HG03108 (cell line): Measurements from ENCODE around the gene ZNF354C.

ENCODE experiments used
- ATAC-seq: cut with Tn5 transposase; IDR thresholded peaks from one replicate; pipeline ENCODE4 v1.9.1; 2021; ENCODE audit warnings: moderate library complexity; ENCODE audit not compliant: unreplicated experiment

The ZNF354C gene

DNA sequence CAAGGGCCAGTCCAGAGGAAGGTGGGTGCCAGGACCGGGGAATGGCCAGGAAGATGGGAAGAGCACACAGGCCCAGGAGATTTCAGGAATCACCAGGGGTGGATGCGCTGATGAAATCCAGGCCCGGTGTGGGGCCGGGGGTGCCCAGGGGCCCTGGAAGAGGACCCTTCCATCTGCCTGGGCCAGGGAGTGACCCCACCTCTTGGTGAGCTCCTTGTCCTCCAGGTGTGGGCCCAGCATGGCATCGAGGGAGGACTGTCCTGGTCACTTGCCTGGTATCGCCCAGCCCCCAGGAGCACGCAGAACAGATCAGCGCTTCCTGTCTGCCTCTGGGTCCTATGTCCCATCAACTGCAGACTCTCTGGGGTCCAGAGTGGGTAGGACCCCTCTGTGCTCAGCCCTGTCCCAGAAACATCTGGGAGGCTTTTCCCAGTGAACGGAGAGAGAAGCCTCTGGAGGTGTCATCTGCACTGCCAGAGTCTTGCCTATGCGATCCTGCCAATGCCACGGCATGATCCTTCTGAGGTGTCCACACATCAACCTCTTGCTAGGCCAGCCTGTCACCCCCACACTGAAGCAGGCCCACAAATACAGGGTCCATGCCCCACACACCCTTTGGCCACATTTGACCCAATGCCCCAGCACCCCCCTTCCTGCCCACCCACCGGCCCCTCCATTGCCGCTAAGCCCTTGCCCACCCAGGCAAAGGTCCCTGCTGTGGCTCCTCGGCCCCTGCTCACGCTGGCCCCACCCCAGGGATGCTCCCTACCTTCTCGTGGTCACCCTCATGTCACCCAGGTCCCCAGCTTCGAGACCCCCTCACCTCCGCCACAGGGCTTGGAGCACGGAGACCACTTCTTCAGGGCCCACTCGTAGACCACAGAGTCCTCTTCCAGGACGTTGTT, 67.2 kb downstream of the ZNF354C start:
- ATAC-seq, result no peak

DNA sequence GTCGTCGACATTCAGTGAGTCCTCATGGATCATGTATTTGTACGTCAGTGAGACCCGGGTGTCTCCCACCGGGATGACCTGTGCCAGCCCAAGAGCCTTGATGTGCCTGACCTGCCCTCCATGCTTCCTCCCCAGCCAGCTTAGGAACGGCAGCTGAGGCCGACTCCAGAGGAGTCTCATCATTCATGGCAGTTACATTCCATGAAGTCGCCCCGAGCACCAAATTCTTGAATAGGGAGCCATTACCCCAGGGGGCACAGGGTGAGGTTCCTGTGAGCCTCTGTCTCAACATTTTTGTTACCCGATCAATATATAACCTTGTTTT, 67.8 kb downstream of the ZNF354C start:
- no peak for ATAC-seq

DNA sequence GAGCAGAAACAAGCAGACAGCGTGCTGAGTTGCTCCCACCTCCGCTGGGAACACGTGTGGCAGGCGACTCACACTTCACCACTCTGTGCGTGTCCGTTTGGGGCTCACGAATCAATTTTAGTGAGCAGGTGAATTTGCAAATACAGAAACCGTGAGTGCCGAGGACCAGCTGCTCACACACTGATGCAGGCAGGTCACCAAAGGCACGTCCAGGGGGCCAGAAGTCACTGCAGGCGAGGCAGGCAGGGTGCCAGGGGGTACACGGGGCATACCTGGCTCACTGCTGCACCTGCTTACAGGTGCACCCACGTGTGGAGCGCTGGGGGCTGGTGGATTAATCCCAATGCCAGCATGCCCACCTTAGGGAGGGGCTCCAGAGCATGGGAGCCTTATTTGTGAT, 68.8 kb downstream of the ZNF354C start:
- ATAC-seq, result no peak

DNA sequence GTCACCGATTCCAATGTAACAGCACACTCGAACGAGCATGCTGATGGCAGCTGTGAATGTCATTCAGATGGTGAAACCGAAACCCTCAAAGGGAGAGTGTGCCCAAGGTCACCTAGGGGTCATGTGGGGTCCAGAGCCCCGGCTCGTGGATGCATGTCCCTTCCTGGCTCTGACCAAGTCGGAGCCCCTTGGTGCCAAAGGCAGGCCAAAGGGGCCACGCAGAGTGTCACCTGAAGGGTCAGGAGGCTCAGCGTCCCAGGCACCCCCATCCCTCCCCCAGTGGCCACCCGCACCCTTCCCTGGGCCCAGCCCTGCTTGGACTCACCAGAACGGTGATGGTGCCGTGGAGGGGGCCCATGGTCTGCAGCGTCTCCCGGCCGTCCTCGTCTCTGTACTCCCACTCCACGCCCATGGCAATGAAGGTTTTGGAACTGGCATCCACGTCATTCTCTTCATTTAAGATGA, 69.5 kb downstream of the ZNF354C start:
- no peak for ATAC-seq

DNA sequence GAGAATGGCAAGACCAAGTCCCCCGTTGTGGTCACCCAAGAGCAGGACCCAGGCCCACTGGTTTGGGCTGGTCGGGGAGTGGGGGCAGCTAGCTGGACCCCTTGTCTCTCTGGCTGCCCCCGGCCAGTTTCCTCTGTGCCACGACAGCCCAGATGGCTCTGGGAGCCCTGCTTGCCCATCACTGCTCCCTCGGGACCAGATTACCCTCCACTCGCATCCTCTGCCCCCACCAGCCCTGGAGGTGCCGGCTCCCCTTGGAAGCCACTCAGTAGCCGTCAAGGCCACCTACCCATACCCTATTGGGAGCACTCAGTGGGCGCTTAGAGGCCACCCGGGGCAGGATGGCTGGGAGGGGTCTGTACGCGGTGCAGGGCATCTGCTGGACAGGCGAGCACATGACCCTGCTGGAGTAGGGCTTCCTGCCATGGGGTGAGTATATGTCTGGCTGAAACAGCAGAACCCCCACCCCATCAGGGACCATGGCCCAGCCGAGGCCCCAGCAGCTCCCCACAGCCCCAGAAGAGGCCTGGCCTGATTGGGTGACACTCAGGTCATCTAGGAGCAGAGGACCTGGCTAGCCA, 70.0 kb downstream of the ZNF354C start:
- no peak for ATAC-seq

DNA sequence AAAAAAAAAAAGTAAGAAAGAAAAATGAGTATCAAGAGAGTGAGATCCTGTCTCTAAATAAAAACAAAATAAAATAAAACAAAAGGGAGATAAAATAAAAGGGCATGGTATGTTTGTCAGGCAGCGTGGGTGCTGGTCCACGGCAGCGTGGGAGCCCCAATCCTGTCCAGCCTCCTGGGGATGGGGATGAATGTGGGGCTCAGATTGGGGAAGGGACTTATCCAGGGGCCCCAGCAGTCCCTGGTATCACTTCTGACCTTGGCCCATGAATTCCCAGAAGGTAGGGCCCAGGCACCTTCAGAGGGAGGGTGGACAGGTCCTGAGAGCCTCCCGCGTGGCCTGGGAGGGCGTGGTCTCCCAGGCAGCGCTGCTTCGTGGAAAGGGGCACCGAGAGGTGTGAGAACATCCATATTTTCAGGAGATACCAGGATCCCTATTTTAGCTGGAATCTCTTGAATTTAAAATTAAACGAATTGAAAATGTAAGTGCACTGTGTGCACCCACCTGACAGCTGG, 71.2 kb downstream of the ZNF354C start:
- ATAC-seq, result no peak

DNA sequence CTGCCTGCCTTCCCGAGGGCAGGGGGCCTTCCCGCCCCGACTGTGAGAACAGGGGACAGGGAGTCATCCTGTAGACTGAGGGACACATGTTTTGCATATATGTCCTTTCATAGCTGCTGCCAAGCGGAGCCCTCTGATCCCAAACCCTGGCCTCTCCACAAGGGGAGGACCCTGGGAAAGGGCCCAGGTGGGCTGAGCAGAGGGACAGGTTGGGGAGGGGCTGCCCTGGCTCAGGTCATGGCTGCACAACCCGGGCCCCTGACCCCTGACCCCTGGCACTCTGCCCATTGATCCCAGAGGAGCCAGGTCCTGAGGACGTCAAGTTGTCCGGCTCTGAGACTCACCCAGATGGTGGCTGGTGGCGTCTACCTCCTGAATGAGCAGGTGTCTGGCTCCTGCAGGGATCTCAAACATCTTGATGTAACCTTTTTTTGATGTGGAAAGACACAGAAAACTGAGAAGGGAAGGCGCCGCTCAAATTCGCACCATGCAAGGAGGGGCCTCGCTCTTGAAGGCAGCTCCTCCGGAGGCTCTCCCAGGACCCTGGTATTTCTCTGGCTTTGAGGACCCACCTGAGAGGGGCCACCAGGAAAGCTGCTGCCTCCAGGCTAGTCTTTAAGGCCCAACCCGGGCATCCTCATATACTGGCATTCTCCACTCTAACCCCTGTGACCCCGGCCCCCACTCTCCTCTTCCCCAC, 71.9 kb downstream of the ZNF354C start:
- no peak for ATAC-seq

DNA sequence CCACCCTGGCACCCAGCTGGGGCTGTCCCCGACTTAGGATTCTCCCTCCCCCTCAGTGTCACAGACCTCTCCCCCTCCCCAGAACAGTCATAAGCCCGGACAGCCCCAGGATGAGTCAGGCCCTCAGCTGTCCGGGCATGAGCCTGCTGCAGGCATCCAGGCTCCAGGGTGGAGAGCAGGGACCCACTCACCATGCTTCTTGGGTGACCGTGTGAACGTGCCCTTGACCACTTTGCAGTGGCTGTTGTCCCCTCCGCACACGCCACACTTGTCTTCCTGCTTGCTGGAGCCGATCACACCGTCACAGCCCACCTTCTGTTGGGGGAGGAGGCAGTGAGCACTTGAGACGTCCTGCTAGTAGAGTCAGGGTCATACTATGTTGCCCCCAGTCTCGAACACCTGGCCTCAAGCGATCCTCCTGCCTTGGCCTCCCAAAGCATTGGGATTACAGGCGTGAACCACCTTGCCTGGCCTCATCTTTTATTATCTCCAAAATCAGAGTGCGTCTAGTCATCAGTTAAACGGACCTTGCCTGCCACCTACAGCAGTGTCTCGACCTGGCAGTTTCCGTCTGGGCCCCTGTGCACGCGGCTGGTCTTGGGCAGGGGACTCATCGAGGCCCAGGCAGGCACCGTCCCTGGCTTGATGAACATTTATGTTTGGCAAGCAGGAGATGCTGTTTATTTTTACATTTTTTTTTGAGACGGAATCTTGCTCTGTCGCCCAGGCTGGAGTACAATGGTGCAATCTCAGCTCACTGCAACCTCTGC, 72.6 kb downstream of the ZNF354C start:
- no peak for ATAC-seq
